GM12801 (cell line): ENCODE results near the gene NOP16.

ENCODE experiments used
- TF ChIP-seq, protein P1 (sequence below): IDR thresholded peaks from one replicate; pipeline ENCODE4 v1.5.1; 2011; ENCODE audit warnings: control low read depth; ENCODE audit not compliant: insufficient read length; ENCODE audit errors: extremely low read depth

Gene NOP16, protein sequence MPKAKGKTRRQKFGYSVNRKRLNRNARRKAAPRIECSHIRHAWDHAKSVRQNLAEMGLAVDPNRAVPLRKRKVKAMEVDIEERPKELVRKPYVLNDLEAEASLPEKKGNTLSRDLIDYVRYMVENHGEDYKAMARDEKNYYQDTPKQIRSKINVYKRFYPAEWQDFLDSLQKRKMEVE

DNA sequence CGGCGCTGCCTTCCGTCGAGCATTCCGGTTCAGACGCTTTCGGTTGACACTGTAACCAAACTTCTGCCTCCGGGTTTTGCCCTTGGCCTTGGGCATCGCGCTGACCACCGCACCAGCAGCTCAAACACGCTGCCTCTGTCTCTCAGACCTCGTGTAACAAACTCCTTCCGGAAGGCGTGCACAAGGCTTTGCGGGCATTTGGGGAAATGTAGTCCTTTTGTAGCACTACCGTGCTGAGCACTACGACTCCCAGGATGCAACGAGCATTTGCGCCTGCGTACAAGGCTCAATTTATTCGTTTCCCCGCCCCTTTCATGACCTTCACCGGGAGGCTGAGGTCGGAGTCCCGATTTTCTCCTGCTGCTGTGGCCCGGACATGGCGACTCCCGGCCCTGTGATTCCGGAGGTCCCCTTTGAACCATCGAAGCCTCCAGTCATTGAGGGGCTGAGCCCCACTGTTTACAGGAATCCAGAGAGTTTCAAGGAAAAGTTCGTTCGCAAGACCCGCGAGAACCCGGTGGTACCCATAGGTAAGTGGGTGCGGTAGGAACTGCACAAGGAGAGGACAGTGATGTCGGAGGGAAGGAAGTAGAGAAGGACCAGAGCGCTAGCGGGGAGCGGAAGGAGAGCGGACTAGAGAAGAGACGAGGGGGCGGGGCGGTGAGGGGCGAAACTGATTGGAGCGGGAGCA, at the start of gene NOP16, which contains the start of gene HIGD2A:
NOP16 (minus strand) TSS at position 155 of the 691 bp plus-strand sequence; CDS start at position 96, 59 bp downstream.
HIGD2A (plus strand) TSS at position 308 of the 691 bp plus-strand sequence; CDS start at position 377, 69 bp downstream.
- TF ChIP-seq, protein P1, sequence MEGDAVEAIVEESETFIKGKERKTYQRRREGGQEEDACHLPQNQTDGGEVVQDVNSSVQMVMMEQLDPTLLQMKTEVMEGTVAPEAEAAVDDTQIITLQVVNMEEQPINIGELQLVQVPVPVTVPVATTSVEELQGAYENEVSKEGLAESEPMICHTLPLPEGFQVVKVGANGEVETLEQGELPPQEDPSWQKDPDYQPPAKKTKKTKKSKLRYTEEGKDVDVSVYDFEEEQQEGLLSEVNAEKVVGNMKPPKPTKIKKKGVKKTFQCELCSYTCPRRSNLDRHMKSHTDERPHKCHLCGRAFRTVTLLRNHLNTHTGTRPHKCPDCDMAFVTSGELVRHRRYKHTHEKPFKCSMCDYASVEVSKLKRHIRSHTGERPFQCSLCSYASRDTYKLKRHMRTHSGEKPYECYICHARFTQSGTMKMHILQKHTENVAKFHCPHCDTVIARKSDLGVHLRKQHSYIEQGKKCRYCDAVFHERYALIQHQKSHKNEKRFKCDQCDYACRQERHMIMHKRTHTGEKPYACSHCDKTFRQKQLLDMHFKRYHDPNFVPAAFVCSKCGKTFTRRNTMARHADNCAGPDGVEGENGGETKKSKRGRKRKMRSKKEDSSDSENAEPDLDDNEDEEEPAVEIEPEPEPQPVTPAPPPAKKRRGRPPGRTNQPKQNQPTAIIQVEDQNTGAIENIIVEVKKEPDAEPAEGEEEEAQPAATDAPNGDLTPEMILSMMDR = no peak

DNA sequence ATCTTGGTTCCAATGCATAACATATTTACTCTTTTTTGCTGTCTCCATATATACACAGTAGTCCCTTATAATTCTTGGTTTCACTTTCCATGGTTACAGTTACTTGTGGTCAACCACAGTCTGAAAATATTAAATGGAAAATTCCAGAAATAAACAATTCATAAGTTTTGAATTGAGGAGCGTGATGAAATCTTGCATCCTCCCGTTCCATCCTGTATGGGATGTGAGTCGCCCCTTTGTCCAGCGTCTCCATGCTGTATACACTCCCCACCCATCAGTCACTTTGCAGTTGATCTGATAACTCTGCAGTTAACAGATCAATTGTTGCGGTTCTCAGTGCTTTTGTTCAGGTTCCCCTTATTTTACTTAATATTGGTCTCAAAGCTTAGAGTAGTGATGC, 48.3 kb upstream of the NOP16 start:
- TF ChIP-seq, protein P1 = no peak

DNA sequence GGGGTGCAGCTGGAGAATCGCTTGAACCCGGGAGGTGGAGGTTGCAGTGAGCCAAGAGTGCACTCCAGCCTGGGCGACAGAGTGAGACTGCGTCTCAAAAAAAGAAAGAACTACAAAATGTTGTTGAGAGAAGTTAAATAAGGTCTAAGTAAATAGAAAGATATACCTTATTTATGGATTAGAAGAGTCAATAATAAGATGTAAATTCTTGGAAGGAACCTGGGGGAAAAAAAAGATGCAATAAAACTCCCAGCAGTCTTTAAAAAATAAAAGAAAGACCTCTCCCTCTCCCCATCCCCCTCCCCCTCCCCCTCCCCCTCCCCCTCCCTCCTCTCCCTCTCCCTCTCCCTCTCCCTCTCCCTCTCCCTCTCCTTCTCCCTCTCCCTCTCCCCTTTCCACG, 44.3 kb upstream of the NOP16 start:
- TF ChIP-seq, protein P1 = no peak

DNA sequence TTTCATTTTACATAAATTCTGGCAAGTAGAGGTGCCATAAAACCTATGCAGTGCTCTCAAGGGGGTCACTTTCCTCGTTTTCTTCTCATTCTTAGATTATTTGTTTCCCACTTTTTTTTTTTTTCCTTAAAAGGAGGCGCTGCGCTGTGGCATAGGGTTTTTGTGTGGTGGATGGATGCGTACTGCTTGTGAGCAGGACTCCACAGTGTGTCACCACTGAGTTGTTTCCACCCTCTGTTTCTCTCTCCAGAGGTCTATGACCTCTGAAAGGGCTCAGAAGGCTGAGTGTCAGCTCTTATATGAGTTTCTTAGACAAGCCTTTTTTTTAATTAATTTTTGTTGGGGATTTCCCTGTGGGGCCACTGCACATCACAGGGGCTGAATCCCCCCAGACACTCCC, 41.6 kb upstream of the NOP16 start:
- TF ChIP-seq, protein P1 = no peak

DNA sequence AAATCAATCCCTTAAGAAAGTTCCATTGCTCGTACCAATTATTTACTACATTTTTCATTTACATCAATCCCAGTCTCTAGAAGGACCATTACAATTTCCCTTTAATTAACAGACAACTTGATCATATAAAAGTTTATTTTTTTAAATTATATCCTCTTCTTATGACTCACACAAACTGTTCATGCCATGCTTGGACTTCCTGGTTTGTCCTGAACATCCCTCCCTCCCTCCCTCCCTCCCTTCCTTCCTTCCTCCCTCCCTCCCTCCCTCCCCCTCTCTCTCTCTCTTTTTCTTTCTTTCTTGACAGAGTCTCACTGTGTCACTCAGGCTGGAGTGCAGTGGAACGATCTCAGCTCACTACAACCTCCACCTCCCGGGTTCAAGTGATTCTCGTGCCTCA, 39.6 kb upstream of the NOP16 start:
- TF ChIP-seq, protein P1 = no peak

DNA sequence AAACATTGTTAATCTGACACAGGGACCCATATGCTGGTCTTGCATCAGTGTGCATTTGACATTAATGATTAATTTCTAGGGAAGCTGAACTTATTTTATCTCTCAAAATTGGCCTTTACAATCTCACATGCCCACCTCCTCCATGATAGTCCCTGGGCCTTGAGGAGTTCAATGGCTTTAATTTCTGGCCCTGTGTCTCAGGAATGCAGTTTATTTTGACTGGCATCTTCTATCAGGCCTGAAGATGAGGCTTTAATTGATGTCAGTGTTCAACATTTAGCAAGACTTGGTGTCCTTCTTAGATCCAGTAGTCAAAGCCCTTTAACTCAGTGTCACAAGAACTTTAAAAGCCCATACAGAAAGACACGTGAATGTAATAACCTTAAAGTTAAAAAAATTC, 38.5 kb upstream of the NOP16 start:
- TF ChIP-seq, protein P1 = no peak

DNA sequence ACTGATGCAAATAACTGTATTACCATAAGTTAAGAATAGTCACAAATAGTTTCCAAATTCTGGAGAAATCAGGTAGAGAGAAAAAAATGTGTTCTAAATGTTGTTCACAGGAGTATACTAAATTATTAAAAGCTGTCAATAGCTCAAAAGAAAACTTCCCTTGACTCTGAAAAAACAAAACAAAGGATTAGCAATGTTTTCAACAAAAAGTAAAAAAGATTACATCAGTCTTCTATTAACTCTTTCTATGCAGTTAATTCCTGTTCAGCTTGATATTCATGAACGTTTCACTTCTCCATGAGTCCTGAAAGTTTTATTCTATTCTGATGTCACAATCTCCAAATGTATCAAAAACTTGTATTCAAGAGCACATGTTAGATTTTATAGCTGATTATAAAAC, 37.4 kb upstream of the NOP16 start:
- TF ChIP-seq, protein P1 = no peak
